Activated CD8-positive, alpha-beta memory T cell treated with anti-CD3 and anti-CD28 coated beads for 24 hours (primary cell): ENCODE results near the gene SH2B3.
"Not testable (repeated sequence)": the region's sequence is repeated elsewhere in the genome, so short reads cannot be mapped to it uniquely, and the experiment has no call there.

Experiments used
- DNase-seq: peaks from one replicate; pipeline ENCODE4 v3.0.0-alpha.2; 2020

Gene SH2B3

GRCh38 chr12:111405859-111406473 is at the start of gene SH2B3:
TSS of gene SH2B3 (plus strand) at chr12:111405923. CDS start at chr12:111418146, 12,223 bp downstream.
- no peak for DNase-seq

GRCh38 chr12:111359231-111359913 is 46.4 kb upstream of the SH2B3 start:
- DNase-seq: peak; percentile 67

- no peak for DNase-seq
These were observed 45.8 kb upstream of the SH2B3 start for GRCh38 chr12:111359914-111360276.

DNA sequence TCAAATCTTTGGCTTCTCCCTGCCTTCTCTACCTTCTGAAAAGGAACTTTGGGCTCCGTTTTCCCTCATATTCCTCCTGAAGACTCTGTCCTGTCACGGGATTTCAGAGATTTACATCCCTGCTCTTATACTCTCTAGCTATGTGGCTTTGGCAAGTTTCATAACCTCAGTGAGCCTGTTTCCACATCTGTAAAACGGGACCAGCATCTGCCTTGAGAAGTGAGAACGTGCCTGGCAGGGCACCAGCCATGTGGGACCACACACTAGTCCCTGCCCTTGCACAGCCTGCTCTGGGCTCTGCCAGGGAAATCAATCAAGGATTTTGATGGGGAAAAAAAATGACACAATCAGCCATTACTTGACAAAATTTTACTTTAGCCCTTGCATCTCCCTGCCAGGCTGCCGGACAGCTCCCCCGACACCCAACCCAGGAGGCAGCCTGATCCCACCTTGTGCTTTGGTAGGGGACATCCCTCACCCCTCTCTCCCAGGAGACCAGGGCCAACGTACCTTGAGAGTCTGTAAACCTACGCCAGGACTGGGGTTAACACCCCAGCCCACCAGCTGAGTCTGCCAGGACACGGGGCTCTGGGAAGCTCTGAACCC is 45.3 kb upstream of the SH2B3 start:
- no peak for DNase-seq

- no peak for DNase-seq
These were observed 44.5 kb upstream of the SH2B3 start for GRCh38 chr12:111361073-111361716.

- no peak for DNase-seq
These were observed 43.8 kb upstream of the SH2B3 start for GRCh38 chr12:111361717-111362576.

DNA sequence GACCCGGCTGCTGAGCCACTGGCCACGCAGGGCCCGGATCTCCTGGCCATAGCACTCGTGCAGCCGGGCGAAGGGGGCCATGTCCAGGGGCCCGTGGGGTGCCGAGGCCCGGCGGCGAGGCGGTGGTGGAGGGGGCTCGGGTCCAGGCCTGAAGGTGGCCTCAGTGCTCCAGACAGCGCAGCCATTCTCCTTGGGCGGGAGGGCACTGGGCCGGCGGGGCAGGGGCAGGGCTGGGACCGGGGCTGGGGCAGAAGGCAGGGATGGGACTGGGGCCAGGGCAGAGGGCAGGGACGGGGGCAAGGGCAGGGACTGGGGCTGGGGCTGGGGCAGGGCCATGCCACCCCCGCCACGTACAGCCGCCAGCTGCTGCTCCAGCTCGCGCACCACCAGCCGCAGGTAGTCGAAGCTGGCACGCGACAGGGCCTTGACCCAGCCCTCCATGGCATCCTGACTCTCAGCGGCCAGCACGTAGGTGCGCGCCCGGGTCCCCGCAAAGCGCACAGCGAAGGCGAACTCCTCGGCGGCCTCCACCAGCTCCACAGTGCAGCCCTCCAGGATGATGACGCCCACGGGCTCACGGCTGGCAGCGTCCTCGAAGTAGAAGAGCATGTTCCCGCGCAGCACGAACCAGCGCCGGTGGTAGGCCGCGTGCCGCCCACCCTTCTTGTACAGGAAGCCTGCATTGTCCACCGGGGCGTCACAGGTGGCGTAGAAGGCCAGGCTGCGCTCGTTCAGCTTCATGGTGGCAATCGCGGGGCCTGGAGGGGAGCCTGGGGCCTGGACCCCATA is 42.8 kb upstream of the SH2B3 start:
- DNase-seq: no peak

DNA sequence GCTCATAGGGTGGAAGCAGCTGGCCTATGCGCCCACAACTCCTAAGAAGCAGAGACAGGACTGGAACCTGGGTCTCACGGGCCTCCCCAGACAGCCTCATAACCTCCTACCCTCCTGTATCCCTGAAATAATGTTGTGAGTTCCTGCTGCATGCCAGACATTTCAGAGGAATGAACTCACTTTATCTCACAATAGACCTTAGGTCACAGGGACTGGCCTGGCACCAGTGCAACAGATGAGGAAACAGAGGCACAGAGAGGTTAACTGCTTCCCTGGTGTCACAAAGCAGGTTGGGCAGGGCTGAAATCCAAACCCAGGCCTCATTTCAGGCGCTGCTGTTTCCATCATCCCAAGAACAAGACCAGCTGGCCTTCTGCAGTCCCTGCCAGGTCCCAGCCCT is 42.1 kb upstream of the SH2B3 start:
- DNase-seq: no peak

DNA sequence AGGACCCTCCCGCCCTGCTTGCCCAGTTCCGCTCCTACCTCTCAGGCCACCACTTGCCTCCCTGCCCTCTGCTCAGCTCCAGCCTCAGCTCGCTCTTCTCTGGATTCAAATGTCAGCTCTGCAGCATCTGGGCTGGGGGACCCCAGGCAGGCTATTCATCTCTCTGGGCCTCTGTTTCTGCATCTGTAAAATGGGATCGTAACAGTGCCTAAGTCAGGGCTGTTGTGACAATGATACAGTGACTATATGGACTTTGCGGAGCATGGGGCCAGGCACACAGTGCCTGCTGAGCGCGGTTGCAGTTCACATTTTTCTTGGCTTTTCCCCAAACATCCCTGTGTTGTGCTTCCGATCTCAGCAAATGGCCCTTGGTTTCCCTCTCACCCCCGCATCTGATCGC is 39.6 kb upstream of the SH2B3 start:
- no peak for DNase-seq

DNA sequence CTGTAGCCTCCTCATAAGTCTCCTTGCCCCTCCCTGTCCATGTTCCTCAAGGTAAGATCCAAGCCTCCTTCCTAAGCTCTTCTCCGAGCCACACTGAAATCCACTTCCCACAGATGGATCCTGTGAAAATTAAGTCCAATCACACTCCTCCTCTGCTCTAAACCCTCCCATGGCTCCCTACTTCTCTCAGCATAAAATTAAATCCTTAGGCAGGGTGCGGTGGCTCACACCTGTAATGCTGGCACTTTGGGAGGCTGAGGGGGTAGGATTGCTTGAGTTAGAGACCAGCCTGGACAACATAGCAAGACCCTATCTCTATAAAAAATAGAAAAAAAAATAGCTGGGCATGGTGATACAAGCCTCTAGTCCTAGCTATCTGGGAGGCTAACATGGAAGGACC is 39.1 kb upstream of the SH2B3 start:
- no peak for DNase-seq

GRCh38 chr12:111367661-111368221 is 38.0 kb upstream of the SH2B3 start:
- DNase-seq: no peak

GRCh38 chr12:111368291-111368787 is 37.4 kb upstream of the SH2B3 start:
- DNase-seq: no peak

GRCh38 chr12:111368788-111369495 is 36.8 kb upstream of the SH2B3 start, which contains the start of gene PHETA1:
TSS of gene PHETA1 (minus strand) at chr12:111369095. CDS start at chr12:111363427, 5,668 bp downstream.
- peak; percentile 92 for DNase-seq

- DNase-seq: no peak
These were observed 36.1 kb upstream of the SH2B3 start for GRCh38 chr12:111369496-111370220.

DNA sequence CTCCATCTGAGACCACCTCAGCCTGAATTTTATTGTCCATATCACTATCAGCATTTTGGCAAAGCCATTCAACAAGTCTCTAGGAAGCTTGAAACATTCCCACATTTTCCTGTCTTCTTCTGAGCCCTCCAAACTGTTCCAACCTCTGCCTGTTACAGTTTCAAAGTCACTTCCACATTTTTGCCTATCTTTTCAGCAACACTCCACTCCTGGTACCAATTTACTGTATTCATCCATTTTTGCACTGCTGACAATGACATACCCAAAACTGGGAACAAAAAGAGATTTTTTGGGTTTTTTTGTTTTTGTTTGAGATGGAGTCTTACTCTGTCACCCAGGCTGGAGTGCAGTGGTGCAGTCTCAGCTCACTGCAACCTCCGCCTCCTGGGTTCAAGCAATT is 32.5 kb upstream of the SH2B3 start:
- DNase-seq: not testable (repeated sequence)

DNA sequence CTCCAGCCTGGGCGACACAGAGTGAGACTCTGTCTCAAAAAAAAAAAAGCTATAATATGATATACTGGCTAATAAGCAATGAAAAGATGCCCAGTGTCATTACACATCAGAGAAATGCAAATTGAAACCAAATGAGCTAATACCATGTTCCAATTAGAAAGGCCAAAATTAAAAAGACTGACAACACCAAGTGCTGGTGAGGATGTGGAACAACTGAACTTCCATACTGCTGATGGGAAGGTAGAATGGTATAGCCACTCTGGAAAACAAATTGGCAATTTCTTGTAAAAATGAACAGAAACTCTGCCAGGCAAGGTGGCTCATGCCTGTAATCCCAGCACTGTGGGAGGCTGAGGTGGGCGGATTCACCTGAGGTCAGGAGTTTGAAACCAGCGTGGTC is 28.3 kb upstream of the SH2B3 start:
- no peak for DNase-seq

DNA sequence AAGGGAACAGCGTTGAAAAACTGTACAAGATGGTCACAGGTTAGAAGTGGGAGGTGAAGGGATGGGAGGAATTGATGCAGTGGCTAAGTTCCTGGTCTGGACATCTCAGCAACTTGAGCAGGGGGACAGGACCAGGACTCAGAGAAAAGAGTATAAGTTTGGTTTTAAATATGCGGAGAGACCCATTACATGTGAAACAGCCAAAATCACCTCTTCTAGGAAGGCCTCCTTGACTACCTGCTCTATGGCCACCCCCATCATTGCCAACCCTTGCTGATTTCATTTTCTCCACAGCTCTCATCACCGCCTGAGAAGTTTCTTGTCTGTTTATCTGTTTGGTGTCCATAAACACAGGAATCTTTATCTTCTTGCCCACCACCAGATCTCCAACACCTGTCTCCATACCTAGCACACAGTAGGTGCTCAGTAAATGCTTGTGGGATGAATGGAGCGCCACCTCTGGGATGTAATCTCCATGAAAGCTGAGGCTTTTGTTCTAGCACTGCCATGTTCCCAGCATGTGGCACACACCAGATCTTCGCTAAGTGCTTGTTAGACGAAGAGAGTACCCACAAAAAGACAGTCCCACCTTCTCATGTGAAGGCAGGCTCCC is 25.7 kb upstream of the SH2B3 start:
- no peak for DNase-seq

GRCh38 chr12:111384596-111384995 is 21.1 kb upstream of the SH2B3 start:
- no peak for DNase-seq

DNA sequence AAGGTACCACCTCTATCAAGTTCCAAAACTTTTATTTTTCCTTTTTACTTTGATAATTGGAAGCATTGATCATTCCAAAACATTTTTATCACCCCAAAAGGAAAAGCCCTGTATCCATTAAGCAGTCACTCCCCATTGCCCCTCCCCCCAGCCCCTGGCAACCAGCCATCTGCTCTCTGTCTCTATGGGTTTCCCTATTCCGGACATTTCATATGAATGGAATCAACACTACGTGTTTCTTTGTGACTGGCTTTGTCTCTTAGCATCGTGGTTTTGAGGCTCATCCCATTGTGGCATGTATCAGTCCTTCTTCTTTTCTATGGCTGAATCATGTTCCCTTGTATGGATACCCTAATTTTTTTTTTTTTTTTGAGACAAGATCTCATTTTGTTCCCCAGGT is 18.8 kb upstream of the SH2B3 start:
- no peak for DNase-seq
